Measurements from ENCODE around the gene BTG2. TPM values are rescaled to one million over a fixed set of nuclear protein-coding genes. Genes with fewer than 3 reads are reported as not detected.

Gene BTG2
- total and polyA plus RNA-seq, 12 donors = 11.4 to 175 (median 49.3) TPM

DNA sequence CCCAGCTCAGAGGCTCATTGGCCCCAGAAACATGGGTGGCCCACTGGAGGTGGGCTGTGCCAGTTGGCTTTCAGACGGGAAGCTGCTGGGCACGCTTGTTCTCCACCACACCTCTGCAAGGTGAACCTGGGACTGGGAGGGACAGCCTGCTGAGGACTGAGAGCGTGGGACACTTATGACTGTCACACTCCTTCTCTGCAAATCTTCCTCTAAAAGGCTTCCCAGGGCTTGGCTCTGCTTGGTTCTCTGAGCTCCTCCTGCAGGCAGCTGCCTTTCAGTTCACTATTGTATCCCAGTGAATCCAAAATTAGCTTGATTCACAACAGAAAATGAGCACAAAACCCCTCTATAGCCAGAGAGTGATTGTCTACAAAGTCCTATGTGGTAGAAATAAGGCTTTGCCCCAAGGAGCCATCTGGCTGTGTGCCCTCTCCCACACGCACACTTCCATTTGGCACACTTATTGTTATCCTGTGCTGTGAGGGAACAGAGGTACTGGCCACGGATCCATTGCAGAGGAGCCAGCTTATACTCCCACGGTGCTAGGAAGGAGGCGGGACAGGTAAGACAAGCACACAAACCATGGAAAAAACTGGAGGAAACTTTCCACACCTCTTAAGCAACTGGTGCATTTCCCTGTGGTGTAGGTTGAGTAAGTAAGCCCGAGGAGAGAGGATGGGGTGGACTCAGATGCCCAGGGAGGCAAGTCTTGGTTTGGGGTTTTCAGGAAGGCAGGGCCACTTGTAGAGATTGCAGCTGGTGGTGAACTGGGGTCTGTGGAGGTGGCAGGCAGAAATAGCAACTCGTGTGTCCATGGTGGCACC, 18.9 kb upstream of the BTG2 start:
- Histone ChIP-seq H3K36me3 (replicated peaks in 1 of 2) (no peaks in the 10 kb centered on the region), H3K27me3 (no peaks in the 10 kb centered on the region), H3K4me3 (no peak overlapping the region), H3K9me3 (replicated peaks in 1 of 3) (no peaks in the 10 kb centered on the region), H3K4me1 (replicated peaks in 1 of 2) (peaks cover 28 to 50% of the 10 kb centered on the region in 2 donors), H3K27ac (peak overlapping the region; percentile 65 to 94 (median 86))
- TF ChIP-seq, protein P1, sequence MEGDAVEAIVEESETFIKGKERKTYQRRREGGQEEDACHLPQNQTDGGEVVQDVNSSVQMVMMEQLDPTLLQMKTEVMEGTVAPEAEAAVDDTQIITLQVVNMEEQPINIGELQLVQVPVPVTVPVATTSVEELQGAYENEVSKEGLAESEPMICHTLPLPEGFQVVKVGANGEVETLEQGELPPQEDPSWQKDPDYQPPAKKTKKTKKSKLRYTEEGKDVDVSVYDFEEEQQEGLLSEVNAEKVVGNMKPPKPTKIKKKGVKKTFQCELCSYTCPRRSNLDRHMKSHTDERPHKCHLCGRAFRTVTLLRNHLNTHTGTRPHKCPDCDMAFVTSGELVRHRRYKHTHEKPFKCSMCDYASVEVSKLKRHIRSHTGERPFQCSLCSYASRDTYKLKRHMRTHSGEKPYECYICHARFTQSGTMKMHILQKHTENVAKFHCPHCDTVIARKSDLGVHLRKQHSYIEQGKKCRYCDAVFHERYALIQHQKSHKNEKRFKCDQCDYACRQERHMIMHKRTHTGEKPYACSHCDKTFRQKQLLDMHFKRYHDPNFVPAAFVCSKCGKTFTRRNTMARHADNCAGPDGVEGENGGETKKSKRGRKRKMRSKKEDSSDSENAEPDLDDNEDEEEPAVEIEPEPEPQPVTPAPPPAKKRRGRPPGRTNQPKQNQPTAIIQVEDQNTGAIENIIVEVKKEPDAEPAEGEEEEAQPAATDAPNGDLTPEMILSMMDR (IDR thresholded peaks at IDR 0.05) = no peak
- TF ChIP-seq POLR2A (IDR thresholded peaks at IDR 0.05) = no peak
- intact Hi-C loops (cut with DNase I) = no loop called here
- 62 to 80% (median 68%) methylated on average over 7 to 9 of the region's 9 CpGs for WGBS, 4 donors
- DNase-seq = no peak

DNA sequence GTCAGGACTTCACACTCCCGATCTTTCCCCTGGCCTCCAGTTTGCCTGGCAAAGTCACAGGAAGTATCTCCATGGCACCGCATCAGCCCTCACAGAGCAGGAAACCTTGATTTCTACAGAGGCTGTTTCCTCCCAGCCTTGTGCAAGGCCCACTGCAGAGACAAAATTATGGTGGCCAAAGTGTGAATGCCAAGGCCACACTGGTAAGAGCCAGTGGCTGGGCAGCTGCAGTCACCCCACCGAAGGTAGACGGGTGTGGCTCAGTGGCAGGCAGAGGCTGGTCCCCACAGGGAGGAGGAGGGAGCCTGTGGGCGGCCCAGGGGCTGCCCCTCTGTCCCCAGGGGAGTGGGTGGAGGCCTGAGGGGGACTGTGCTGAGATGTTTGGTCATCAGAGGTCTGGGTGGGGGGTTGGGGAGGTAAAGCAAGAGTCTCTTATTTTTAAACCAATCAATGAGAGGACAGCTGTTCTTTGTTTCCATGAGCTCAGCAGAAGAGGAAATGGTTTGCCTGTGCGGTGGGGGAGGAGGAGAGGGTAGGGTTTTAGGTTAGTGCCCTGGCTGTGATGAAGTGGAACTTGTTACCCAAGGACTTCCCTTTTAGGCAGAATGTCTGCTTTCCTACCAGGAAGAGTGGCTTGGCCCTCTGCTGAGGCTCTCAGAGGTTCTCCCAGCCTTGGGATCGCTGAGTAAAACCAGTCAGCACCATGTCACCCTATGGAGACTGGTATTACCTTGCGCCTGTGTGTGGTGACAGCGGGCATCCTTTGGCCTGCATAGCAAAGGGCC, 18.0 kb upstream of the BTG2 start:
- 35 to 79% (median 42%) methylated on average over 4 to 9 of the region's 9 CpGs for WGBS, 4 donors
- H3K4me3 ChIP-seq = no peak overlapping the region
- TF ChIP-seq POLR2A (IDR thresholded peaks at IDR 0.05) = no peak
- TF ChIP-seq, protein P1 (IDR thresholded peaks at IDR 0.05) = peak in 1 of 6 experiments; percentile 10
- no peaks in the 10 kb centered on the region for H3K27me3 ChIP-seq
- peaks cover 28 to 52% of the 10 kb centered on the region in 2 donors for H3K4me1 ChIP-seq (replicated peaks in 1 of 2)
- peak; percentile 70 to 89 (median 78) for DNase-seq
- intact Hi-C loops (cut with DNase I) = no loop called here
- H3K27ac ChIP-seq = peak overlapping the region; percentile 65 to 94 (median 86)
- no peaks in the 10 kb centered on the region for H3K36me3 ChIP-seq (replicated peaks in 1 of 2)
- H3K9me3 ChIP-seq (replicated peaks in 1 of 3) = no peaks in the 10 kb centered on the region

DNA sequence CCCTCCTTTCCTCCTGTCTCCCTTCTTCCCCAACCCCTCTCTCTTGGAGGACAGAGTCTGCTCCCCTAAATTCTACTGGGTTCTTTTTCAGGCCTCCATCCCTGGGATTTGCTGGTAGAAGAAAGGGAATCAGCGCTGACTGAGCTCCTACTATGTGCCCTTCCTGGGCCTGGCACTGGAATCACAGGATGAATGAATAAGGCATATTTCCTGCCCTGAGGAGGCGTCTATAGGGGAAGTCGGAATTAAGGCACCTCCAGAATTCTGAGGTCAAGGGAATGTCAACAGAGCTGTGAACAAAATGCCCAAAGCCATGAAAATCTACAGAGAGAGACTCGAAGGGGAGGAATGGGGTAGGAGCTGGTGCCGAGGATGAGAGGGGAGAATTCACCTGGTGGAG, 17.4 kb upstream of the BTG2 start:
- DNase-seq = no peak
- peak overlapping the region; percentile 65 to 94 (median 86) for H3K27ac ChIP-seq
- H3K4me1 ChIP-seq (replicated peaks in 1 of 2) = peaks cover 28 to 52% of the 10 kb centered on the region in 2 donors
- WGBS, 4 donors = 84 to 91% (median 87%) methylated on average over 5 of the region's 5 CpGs
- no peak overlapping the region for H3K4me3 ChIP-seq
- TF ChIP-seq, protein P1 (IDR thresholded peaks at IDR 0.05) = no peak
- H3K9me3 ChIP-seq (replicated peaks in 1 of 3) = no peaks in the 10 kb centered on the region
- no peaks in the 10 kb centered on the region for H3K36me3 ChIP-seq (replicated peaks in 1 of 2)
- intact Hi-C loops (cut with DNase I) = no loop called here
- no peaks in the 10 kb centered on the region for H3K27me3 ChIP-seq

DNA sequence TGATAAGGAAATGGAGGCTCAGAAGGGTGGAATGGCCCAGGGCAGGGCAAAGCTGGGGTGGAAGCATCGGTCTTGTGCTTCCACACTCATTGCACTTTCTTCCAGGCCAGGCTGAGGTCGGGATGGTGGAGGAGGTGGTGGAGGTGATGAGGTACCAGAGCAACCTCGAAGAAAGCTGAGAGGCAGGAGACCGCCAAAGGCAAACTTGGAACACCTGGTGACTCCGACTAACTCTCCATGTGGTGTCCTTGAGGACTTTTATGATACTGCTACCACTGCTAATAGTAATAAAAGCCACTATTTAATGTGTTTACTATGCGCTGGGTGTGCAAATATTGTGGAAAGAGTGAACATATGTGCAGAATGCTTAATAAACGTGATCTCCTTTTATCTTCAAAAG, 16.9 kb upstream of the BTG2 start:
- no peak for DNase-seq
- Histone ChIP-seq H3K27ac (peak overlapping the region in 4 of 5 donors; percentile 10 to 94 (median 86)), H3K27me3 (no peaks in the 10 kb centered on the region), H3K4me3 (no peak overlapping the region), H3K4me1 (replicated peaks in 1 of 2) (peaks cover 28 to 52% of the 10 kb centered on the region in 2 donors), H3K9me3 (replicated peaks in 1 of 3) (no peaks in the 10 kb centered on the region), H3K36me3 (replicated peaks in 1 of 2) (no peaks in the 10 kb centered on the region)
- intact Hi-C loops (cut with DNase I) = no loop called here
- TF ChIP-seq POLR2A (IDR thresholded peaks at IDR 0.05) = no peak
- TF ChIP-seq, protein P1 (IDR thresholded peaks at IDR 0.05) = no peak
- WGBS, 4 donors = 64 to 76% (median 72%) methylated on average over 7 of the region's 7 CpGs

All from adrenal gland (tissue), 12 donors.